GM21717 (cell line): Measurements from ENCODE around the gene MAD2L1.
"Not testable (repeated sequence)": the region's sequence is repeated elsewhere in the genome, so short reads cannot be mapped to it uniquely, and the experiment has no call there.

ENCODE experiments used
- ATAC-seq: cut with Tn5 transposase; IDR thresholded peaks from one replicate; pipeline ENCODE4 v1.9.1; 2021; ENCODE audit warnings: mild to moderate bottlenecking, moderate library complexity; ENCODE audit not compliant: unreplicated experiment

The MAD2L1 gene

DNA sequence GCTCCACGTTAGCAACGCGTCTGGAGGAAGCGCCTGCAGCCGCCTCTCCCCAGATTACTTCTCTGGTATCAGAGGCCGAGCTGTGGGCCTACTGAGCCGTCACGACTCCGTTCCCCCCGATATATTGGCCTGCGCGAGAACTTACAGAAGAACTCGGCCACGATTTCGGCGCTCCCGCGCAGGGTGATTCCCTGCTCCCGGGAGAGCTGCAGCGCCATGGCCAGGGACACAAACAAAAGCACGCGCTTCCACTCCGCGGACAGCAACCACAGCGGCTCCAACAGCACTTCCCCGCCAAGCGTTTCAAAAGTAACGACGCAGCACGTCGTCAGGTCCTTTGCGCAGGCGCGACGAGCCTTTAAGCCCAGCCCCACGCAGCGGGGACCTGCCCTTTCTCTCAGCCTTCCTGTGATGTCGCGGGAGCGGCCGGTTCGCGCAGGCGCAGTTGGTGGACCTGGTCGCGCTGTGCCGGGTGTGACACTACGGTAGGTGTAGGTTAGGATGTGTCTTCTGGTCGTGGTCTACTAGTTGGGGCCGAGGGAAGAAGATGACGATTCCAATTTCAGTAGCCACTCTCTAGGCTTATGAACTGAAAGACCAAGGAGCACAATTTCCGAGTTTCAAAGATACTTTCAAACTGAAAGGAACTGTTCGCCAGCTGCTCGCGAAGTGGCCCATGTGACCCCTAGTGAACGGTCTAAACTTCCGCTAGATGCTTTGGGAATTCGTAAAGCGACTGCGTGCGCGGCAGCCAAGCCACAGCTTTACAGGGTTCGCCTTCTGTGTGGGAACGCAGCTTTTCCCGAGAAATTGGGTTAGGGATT is at the start of gene MAD2L1:
TSS of gene MAD2L1 (minus strand) at position 332 of the 824 bp plus-strand sequence. CDS start at position 218, 114 bp downstream.
- peak; percentile 92 for ATAC-seq

- ATAC-seq: no peak
These were observed 45.1 kb upstream of the MAD2L1 start for GRCh38 chr4:120111745-120112144.

DNA sequence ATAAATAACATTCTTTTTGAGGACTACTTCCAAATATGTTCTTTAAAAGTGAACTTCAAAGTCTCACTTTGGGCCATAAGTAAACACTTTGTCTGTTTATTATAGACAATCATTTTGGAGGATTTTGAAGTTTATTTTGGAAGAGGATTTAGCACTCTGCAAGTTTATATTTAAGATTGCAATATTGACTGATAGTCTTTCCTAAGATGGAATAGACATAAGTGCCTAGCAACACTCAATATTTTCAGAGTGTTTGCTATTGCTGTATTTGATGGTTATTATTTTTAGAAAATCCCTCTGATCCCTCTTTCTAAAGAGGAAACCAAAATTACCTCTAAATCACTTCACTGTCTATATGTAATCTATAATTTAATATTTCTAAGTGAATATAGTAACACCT is 42.8 kb upstream of the MAD2L1 start:
- no peak for ATAC-seq

- peak; percentile 68 for ATAC-seq
These were observed 38.8 kb upstream of the MAD2L1 start for GRCh38 chr4:120105472-120105871.

- no peak for ATAC-seq
These were observed 30.1 kb upstream of the MAD2L1 start for GRCh38 chr4:120096508-120097297.

DNA sequence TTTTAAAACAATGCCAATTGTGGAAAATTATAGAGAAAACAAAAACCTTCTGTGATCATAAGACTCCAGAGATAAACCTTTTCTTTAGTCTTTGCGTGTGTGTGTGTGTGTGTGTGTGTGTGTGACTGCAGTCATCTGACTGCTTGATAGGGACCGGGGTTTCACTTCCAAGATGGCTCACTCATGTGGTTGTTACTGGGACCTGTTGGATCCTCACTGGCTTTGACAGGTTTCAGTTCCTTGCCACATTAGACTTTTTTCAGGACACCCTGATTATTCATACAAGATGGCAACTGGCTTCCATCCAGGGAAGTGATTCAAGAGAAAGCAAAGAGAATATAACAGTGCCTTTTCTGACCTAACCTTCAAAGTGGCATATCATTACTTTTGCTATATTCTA is 21.9 kb upstream of the MAD2L1 start:
- peak; percentile 56 for ATAC-seq

- not testable (repeated sequence) for ATAC-seq
These were observed 21.4 kb upstream of the MAD2L1 start for GRCh38 chr4:120088066-120088465.

- ATAC-seq: no peak
These were observed 19.1 kb upstream of the MAD2L1 start for GRCh38 chr4:120085705-120086104.

- ATAC-seq: no peak
These were observed 17.7 kb upstream of the MAD2L1 start for GRCh38 chr4:120084327-120084726.

- ATAC-seq: no peak
These were observed 16.5 kb upstream of the MAD2L1 start for GRCh38 chr4:120083152-120083551.

GRCh38 chr4:120082251-120082650 is 15.6 kb upstream of the MAD2L1 start:
- ATAC-seq: no peak

DNA sequence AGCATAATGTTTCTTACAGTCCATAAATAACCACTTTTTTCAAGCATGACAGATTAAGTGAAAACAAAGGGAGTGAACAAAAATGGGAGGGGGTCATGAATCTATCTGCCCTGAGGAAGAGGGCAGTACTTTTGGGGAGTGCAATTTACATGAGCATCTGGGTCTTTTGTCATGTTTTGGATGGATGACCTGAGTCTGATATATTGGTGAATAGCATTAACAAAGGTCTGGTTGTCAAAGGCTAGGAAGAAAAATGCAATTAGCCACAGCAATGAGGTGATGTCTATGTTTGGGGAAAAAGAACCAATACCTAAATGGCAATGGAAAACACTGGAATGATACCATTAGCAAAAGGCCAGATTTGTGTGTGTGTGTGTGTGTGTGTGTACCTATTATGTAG is 15.1 kb upstream of the MAD2L1 start:
- ATAC-seq: no peak

DNA sequence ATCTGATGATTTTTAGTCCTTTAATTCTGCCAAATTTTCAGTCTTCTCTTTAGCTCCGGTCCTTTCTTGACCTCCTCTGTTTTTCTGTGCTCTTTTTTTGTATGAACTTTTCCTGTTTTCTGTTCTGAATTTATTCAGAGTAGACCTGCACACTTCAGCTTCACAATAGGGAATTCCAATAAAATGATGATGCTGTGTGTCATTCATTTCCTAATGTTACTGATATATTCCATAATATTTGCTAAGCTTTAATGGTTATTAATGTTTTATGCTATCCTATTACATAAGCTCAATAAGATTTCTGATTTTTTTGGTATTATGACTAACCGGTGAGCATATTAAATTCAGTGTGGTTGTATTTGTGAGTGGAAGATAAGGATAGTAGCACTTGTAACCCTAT is 13.9 kb upstream of the MAD2L1 start:
- ATAC-seq: no peak

- ATAC-seq: no peak
These were observed 13.3 kb upstream of the MAD2L1 start for GRCh38 chr4:120079839-120080520.

DNA sequence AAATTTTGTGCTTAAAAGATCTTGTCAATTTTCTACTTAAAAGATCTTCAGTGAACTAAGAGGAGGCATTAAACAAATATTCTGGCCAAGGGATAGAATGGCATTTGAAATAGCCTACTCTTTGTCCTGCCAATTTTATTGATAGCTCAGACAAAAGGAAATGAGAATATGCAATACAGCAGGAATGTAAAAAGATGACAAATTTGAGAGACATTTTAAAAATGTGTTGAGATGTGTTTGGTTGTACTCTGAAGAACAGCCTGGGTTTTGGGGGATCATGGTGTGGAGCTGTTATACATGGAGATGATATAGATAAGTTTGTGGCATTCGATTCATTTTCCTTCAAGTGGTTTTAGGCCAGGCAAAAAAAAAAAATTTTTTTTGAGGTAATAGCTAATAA is 11.6 kb upstream of the MAD2L1 start:
- no peak for ATAC-seq

DNA sequence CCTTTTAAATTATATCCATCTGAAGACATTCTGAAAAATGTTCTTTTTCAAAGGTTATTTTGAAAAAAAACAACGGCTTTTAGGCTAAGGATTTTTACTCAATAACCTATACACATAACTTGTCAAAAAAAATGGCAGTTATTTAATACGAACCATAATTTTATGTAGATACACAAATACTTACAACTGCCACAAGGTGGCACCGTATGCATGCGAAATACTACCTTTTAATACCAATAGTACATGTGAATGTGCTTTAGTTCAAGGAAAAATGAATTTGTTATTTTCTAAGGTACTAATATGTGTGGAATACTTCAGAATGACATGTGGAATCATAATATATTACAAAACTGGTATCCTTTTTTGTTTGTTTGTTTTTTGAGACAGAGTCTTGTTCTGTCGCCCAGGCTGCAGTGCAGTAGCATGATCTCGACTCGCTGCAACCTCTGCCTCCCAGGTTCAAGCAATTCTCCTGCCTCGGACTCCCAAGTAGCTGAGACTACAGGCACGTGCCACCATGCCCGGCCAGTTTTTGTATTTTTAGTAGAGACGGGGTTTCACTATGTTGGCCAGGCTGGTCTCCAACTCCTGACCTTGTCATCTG is 4.6 kb upstream of the MAD2L1 start:
- no peak for ATAC-seq

GRCh38 chr4:120070196-120070595 is 3.5 kb upstream of the MAD2L1 start:
- ATAC-seq: no peak

DNA sequence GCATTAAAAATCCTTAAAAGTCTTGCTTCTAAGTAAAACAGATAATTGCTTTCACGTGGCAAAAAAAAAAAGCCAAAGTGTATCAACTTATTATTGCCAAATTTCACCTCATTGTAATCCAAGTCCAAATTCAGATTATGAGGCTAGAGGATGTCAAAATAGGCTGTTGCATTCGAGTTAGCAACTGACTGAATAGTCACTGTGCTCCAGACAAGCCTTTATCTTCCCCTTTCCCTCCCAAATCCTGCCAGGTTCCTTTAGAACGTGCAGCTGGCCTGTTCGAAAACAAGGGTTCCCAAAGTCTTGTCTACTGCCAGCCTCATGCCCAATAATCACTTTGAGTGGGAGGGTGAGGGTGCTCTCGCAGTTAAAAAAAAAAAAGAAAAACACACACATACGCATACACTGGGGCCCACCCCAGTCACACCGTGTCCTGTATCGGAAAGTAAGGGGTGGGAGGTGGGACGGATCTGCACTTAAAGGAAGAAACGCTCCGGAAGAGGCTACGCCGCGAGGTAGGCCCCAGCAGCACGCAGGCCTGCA is 603 bp downstream of the MAD2L1 start:
- no peak for ATAC-seq

- ATAC-seq: no peak
These were observed 1.8 kb downstream of the MAD2L1 start for GRCh38 chr4:120064887-120065286.

GRCh38 chr4:120063711-120064110 is 2.9 kb downstream of the MAD2L1 start:
- not testable (repeated sequence) for ATAC-seq
